Measurements from ENCODE around the gene LBHD1.
"Not testable (repeated sequence)": the region's sequence is repeated elsewhere in the genome, so short reads cannot be mapped to it uniquely, and the experiment has no call there.

Gene LBHD1

GRCh38 chr11:62646825-62647608, 25.1 kb downstream of the LBHD1 start:
- Histone ChIP-seq H3K36me3 (ENCODE audit: insufficient read depth, low read length) (peaks cover 36% of the 10 kb centered on the region), H2AFZ (ENCODE audit: low read depth, low read length) (no peak overlapping the region), H3K27me3 (ENCODE audit: insufficient read depth, low read length) (no peaks in the 10 kb centered on the region), H3K9me3 (ENCODE audit: low read length) (no peaks in the 10 kb centered on the region), H3K4me1 (ENCODE audit: insufficient read depth, low read length) (peaks cover 18% of the 10 kb centered on the region), H3K4me3 (ENCODE audit: low read length) (peak overlapping the region; percentile 13)

GRCh38 chr11:62645946-62646824, 25.9 kb downstream of the LBHD1 start, which contains the start of gene GANAB:
GANAB (minus strand) TSS chr11:62646613; CDS start chr11:62646599, 14 bp downstream.
- Histone ChIP-seq H2AFZ (ENCODE audit: low read depth, low read length) (no peak within 1 kb of the TSS), H3K4me1 (ENCODE audit: insufficient read depth, low read length) (peaks cover 14% of the 10 kb centered on the region), H3K4me3 (ENCODE audit: low read length) (peak within 1 kb of the TSS; percentile 77), H3K9me3 (ENCODE audit: low read length) (no peaks in the 10 kb centered on the region), H3K36me3 (ENCODE audit: insufficient read depth, low read length) (peaks cover 38% of the 10 kb centered on the region), H3K27me3 (ENCODE audit: insufficient read depth, low read length) (no peaks in the 10 kb centered on the region)

- H3K9me3 ChIP-seq (ENCODE audit: low read length) = no peaks in the 10 kb centered on the region
- peak overlapping the region; percentile 77 for H3K4me3 ChIP-seq (ENCODE audit: low read length)
- H2AFZ ChIP-seq (ENCODE audit: low read depth, low read length) = no peak overlapping the region
- H3K4me1 ChIP-seq (ENCODE audit: insufficient read depth, low read length) = peaks cover 14% of the 10 kb centered on the region
- H3K36me3 ChIP-seq (ENCODE audit: insufficient read depth, low read length) = peaks cover 43% of the 10 kb centered on the region
- H3K27me3 ChIP-seq (ENCODE audit: insufficient read depth, low read length) = no peaks in the 10 kb centered on the region
Observed at GRCh38 chr11:62645671-62645945, 26.5 kb downstream of the LBHD1 start.

GRCh38 chr11:62644220-62644619, 27.8 kb downstream of the LBHD1 start:
- no peak overlapping the region for H3K4me3 ChIP-seq (ENCODE audit: low read length)
- H3K36me3 ChIP-seq (ENCODE audit: insufficient read depth, low read length) = peaks cover 42% of the 10 kb centered on the region
- H2AFZ ChIP-seq (ENCODE audit: low read depth, low read length) = no peak overlapping the region
- H3K27me3 ChIP-seq (ENCODE audit: insufficient read depth, low read length) = no peaks in the 10 kb centered on the region
- no peaks in the 10 kb centered on the region for H3K9me3 ChIP-seq (ENCODE audit: low read length)
- peaks cover 14% of the 10 kb centered on the region for H3K4me1 ChIP-seq (ENCODE audit: insufficient read depth, low read length)

GRCh38 chr11:62632492-62632891, 39.6 kb downstream of the LBHD1 start:
- Histone ChIP-seq H3K27me3 (ENCODE audit: insufficient read depth, low read length) (no peaks in the 10 kb centered on the region), H3K4me1 (ENCODE audit: insufficient read depth, low read length) (no peaks in the 10 kb centered on the region), H3K4me3 (ENCODE audit: low read length) (no peak overlapping the region), H3K36me3 (ENCODE audit: insufficient read depth, low read length) (peaks cover 78% of the 10 kb centered on the region), H2AFZ (ENCODE audit: low read depth, low read length) (no peak overlapping the region), H3K9me3 (ENCODE audit: low read length) (no peaks in the 10 kb centered on the region)

- Histone ChIP-seq H3K4me3 (ENCODE audit: low read length) (no peak overlapping the region), H3K4me1 (ENCODE audit: insufficient read depth, low read length) (no peaks in the 10 kb centered on the region), H3K36me3 (ENCODE audit: insufficient read depth, low read length) (peaks cover 69% of the 10 kb centered on the region), H2AFZ (ENCODE audit: low read depth, low read length) (no peak overlapping the region), H3K27me3 (ENCODE audit: insufficient read depth, low read length) (no peaks in the 10 kb centered on the region), H3K9me3 (ENCODE audit: low read length) (no peaks in the 10 kb centered on the region)
Observed at GRCh38 chr11:62627713-62628112, 44.4 kb downstream of the LBHD1 start.

GRCh38 chr11:62622476-62623089, 49.5 kb downstream of the LBHD1 start:
- H2AFZ ChIP-seq (ENCODE audit: low read depth, low read length) = peak overlapping the region; percentile 27
- peaks cover 28% of the 10 kb centered on the region for H3K36me3 ChIP-seq (ENCODE audit: insufficient read depth, low read length)
- H3K9me3 ChIP-seq (ENCODE audit: low read length) = no peaks in the 10 kb centered on the region
- H3K4me3 ChIP-seq (ENCODE audit: low read length) = peak overlapping the region; percentile 82
- peaks cover 11% of the 10 kb centered on the region for H3K4me1 ChIP-seq (ENCODE audit: insufficient read depth, low read length)
- H3K27me3 ChIP-seq (ENCODE audit: insufficient read depth, low read length) = no peaks in the 10 kb centered on the region

GRCh38 chr11:62621567-62622470, 50.2 kb downstream of the LBHD1 start, which contains the start of gene B3GAT3:
B3GAT3 (minus strand) TSS chr11:62621986; CDS start chr11:62621947, 39 bp downstream.
- Histone ChIP-seq H3K4me3 (ENCODE audit: low read length) (peak within 1 kb of the TSS; percentile 82), H3K9me3 (ENCODE audit: low read length) (no peaks in the 10 kb centered on the region), H2AFZ (ENCODE audit: low read depth, low read length) (peak within 1 kb of the TSS; percentile 27), H3K36me3 (ENCODE audit: insufficient read depth, low read length) (peaks cover 29% of the 10 kb centered on the region), H3K27me3 (ENCODE audit: insufficient read depth, low read length) (no peaks in the 10 kb centered on the region), H3K4me1 (ENCODE audit: insufficient read depth, low read length) (peaks cover 11% of the 10 kb centered on the region)

- peaks cover 29% of the 10 kb centered on the region for H3K36me3 ChIP-seq (ENCODE audit: insufficient read depth, low read length)
Observed at GRCh38 chr11:62621027-62621566, 51.0 kb downstream of the LBHD1 start.

GRCh38 chr11:62616957-62617356, 55.1 kb downstream of the LBHD1 start:
- Histone ChIP-seq H3K4me1 (ENCODE audit: insufficient read depth, low read length) (peaks cover 15% of the 10 kb centered on the region), H3K36me3 (ENCODE audit: insufficient read depth, low read length) (peaks cover 17% of the 10 kb centered on the region)
- H3K4me3 ChIP-seq (ENCODE audit: low read length); H3K27me3 ChIP-seq (ENCODE audit: insufficient read depth, low read length); H2AFZ ChIP-seq (ENCODE audit: low read depth, low read length); H3K9me3 ChIP-seq (ENCODE audit: low read length): not testable (repeated sequence)

More at GRCh38 chr11:62621027-62621566, 51.0 kb downstream of the LBHD1 start:
- peaks cover 11% of the 10 kb centered on the region for H3K4me1 ChIP-seq (ENCODE audit: insufficient read depth, low read length)
- H2AFZ ChIP-seq (ENCODE audit: low read depth, low read length) = no peak overlapping the region
- H3K27me3 ChIP-seq (ENCODE audit: insufficient read depth, low read length) = no peaks in the 10 kb centered on the region
- H3K4me3 ChIP-seq (ENCODE audit: low read length) = peak overlapping the region; percentile 82
- no peaks in the 10 kb centered on the region for H3K9me3 ChIP-seq (ENCODE audit: low read length)

GRCh38 chr11:62615521-62615920, 56.5 kb downstream of the LBHD1 start:
- H3K36me3 ChIP-seq (ENCODE audit: insufficient read depth, low read length) = peaks cover 17% of the 10 kb centered on the region
- no peaks in the 10 kb centered on the region for H3K27me3 ChIP-seq (ENCODE audit: insufficient read depth, low read length)
- peaks cover 19% of the 10 kb centered on the region for H3K4me1 ChIP-seq (ENCODE audit: insufficient read depth, low read length)
- no peaks in the 10 kb centered on the region for H3K9me3 ChIP-seq (ENCODE audit: low read length)
- H2AFZ ChIP-seq (ENCODE audit: low read depth, low read length) = no peak overlapping the region
- H3K4me3 ChIP-seq (ENCODE audit: low read length) = no peak overlapping the region

GRCh38 chr11:62614275-62614674, 57.8 kb downstream of the LBHD1 start:
- Histone ChIP-seq H3K9me3 (ENCODE audit: low read length) (no peaks in the 10 kb centered on the region), H2AFZ (ENCODE audit: low read depth, low read length) (no peak overlapping the region), H3K4me3 (ENCODE audit: low read length) (no peak overlapping the region), H3K36me3 (ENCODE audit: insufficient read depth, low read length) (peaks cover 17% of the 10 kb centered on the region), H3K27me3 (ENCODE audit: insufficient read depth, low read length) (no peaks in the 10 kb centered on the region), H3K4me1 (ENCODE audit: insufficient read depth, low read length) (peaks cover 19% of the 10 kb centered on the region)
